Thymus (tissue), 11 donors: ENCODE results near the gene B4GALNT4. TPM values are rescaled to one million over a fixed set of nuclear protein-coding genes. Genes with fewer than 3 reads are reported as not detected.
A peak's percentile ranks its signal among the peaks of the same experiment; 100 is the strongest.
"Not testable (repeated sequence)": the region's sequence is repeated elsewhere in the genome, so short reads cannot be mapped to it uniquely, and the experiment has no call there.

ENCODE experiments used
- DNase-seq, 9 donors: peaks; one replicate each; pipeline ENCODE4 v3.0.0-alpha.2; 2013; ENCODE audit warnings: low spot score in 9 of 9, low read depth in 6 of 9, missing footprints in 1 of 9
- H3K27ac ChIP-seq, 2 donors: one replicate each; pipeline ENCODE4 v1.5.1; 2013; ENCODE audit warnings: control low read depth in 1 of 2, low read depth in 1 of 2, low read length in 1 of 2, mild to moderate bottlenecking in 1 of 2, moderate library complexity in 1 of 2
- H3K27me3 ChIP-seq, 2 donors: one replicate each; pipeline ENCODE4 v1.5.1; 2013; ENCODE audit warnings: low read length in 1 of 2; ENCODE audit not compliant: control insufficient read depth in 2 of 2, insufficient read depth in 1 of 2
- H3K36me3 ChIP-seq, 2 donors: one replicate each; pipeline ENCODE4 v1.5.1; 2013; ENCODE audit warnings: low read length in 1 of 2, mild to moderate bottlenecking in 1 of 2, moderate library complexity in 1 of 2; ENCODE audit not compliant: control insufficient read depth in 2 of 2, insufficient read depth in 2 of 2
- H3K4me1 ChIP-seq, 2 donors: one replicate each; pipeline ENCODE4 v1.5.1; 2013; ENCODE audit warnings: low read length in 2 of 2; ENCODE audit not compliant: control insufficient read depth in 2 of 2, insufficient read depth in 2 of 2
- H3K4me3 ChIP-seq, 2 donors: one replicate each; pipeline ENCODE4 v1.5.1; 2013; ENCODE audit warnings: low read length in 2 of 2, control low read depth in 1 of 2, mild to moderate bottlenecking in 1 of 2
- H3K9me3 ChIP-seq, 2 donors: one replicate each; pipeline ENCODE4 v1.5.1; 2013; ENCODE audit warnings: low read length in 1 of 2, mild to moderate bottlenecking in 1 of 2; ENCODE audit not compliant: control insufficient read depth in 2 of 2, insufficient read depth in 1 of 2
- WGBS: extraction: QIAGEN DNeasy Blood & Tissue Kit; methylation state at CpG from one replicate; pipeline ENCODE4 v1.1.7; 2013; 5-methylcytosine and 5-hydroxymethylcytosine counted together
- polyA plus RNA-seq: library from polyadenylated mRNA; stranded (reverse); fragments of 200-250 nt; gene quantifications from one replicate; pipeline ENCODE4 v1.2.3, GENCODE V29; 2013
- total RNA-seq: library from RNA; stranded (reverse); fragments of 120-200 nt; gene quantifications from one replicate; pipeline ENCODE4 v1.2.4, GENCODE V29; 2013
- donor health status: healthy.

B4GALNT4 gene
- total and polyA plus RNA-seq, 2 donors: 3.5 to 6.1 TPM

GRCh38 chr11:394858-395655 lies 25.8 kb downstream of the B4GALNT4 start:
- H3K4me3 ChIP-seq: no peak overlapping the region
- WGBS: 93% methylated on average over 25 of the region's 25 CpGs

GRCh38 chr11:395866-396265 lies 26.6 kb downstream of the B4GALNT4 start:
- Histone ChIP-seq H3K27me3 (peaks cover 32 to 39% of the 10 kb centered on the region in 2 donors), H3K9me3 (peaks cover 8 to 22% of the 10 kb centered on the region in 2 donors), H3K27ac (no peak overlapping the region), H3K36me3 (peaks cover 0 to 5% of the 10 kb centered on the region in 2 donors), H3K4me3 (no peak overlapping the region), H3K4me1 (peaks cover 0 to 6% of the 10 kb centered on the region in 2 donors)
- no peak for DNase-seq
- WGBS: 92% methylated on average over 11 of the region's 11 CpGs

More at GRCh38 chr11:394858-395655, 25.8 kb downstream of the B4GALNT4 start:
- H3K9me3 ChIP-seq: peaks cover 7 to 18% of the 10 kb centered on the region in 2 donors
- no peak overlapping the region for H3K27ac ChIP-seq
- DNase-seq: no peak
- H3K4me1 ChIP-seq: peaks cover 0 to 6% of the 10 kb centered on the region in 2 donors
- H3K27me3 ChIP-seq: peaks cover 28 to 37% of the 10 kb centered on the region in 2 donors
- H3K36me3 ChIP-seq: peaks cover 0 to 5% of the 10 kb centered on the region in 2 donors

- H3K9me3 ChIP-seq: peaks cover 8 to 22% of the 10 kb centered on the region in 2 donors
- H3K36me3 ChIP-seq: peaks cover 0 to 5% of the 10 kb centered on the region in 2 donors
- peaks cover 32 to 39% of the 10 kb centered on the region in 2 donors for H3K27me3 ChIP-seq
- no peak overlapping the region for H3K27ac ChIP-seq
- H3K4me1 ChIP-seq: peaks cover 0 to 6% of the 10 kb centered on the region in 2 donors
- DNase-seq: no peak
- H3K4me3 ChIP-seq: peak overlapping the region in 1 of 2 donors; percentile 5
- WGBS: 35% methylated on average over 23 of the region's 23 CpGs
Measured at GRCh38 chr11:396511-396947, 27.2 kb downstream of the B4GALNT4 start.

- peaks cover 32 to 39% of the 10 kb centered on the region in 2 donors for H3K27me3 ChIP-seq
- WGBS: 23% methylated on average over 43 of the region's 43 CpGs
Measured at GRCh38 chr11:396948-397548, 27.7 kb downstream of the B4GALNT4 start.

GRCh38 chr11:398826-399225 lies 29.5 kb downstream of the B4GALNT4 start:
- H3K27me3 ChIP-seq: peaks cover 42 to 49% of the 10 kb centered on the region in 2 donors

More at GRCh38 chr11:396948-397548, 27.7 kb downstream of the B4GALNT4 start:
- H3K4me3 ChIP-seq: peak overlapping the region in 1 of 2 donors; percentile 5
- H3K36me3 ChIP-seq: peaks cover 0 to 5% of the 10 kb centered on the region in 2 donors
- peaks cover 0 to 6% of the 10 kb centered on the region in 2 donors for H3K4me1 ChIP-seq
- no peak for DNase-seq
- no peak overlapping the region for H3K27ac ChIP-seq
- H3K9me3 ChIP-seq: peaks cover 8 to 22% of the 10 kb centered on the region in 2 donors

GRCh38 chr11:399731-400211 lies 30.5 kb downstream of the B4GALNT4 start:
- Histone ChIP-seq H3K27me3 (peaks cover 46 to 58% of the 10 kb centered on the region in 2 donors), H3K36me3 (peaks cover 0 to 5% of the 10 kb centered on the region in 2 donors), H3K27ac (no peak overlapping the region), H3K9me3 (peaks cover 8 to 30% of the 10 kb centered on the region in 2 donors), H3K4me1 (peaks cover 0 to 6% of the 10 kb centered on the region in 2 donors), H3K4me3 (no peak overlapping the region)
- 41% methylated on average over 21 of the region's 21 CpGs for WGBS
- DNase-seq: no peak

More at GRCh38 chr11:398826-399225, 29.5 kb downstream of the B4GALNT4 start:
- 93% methylated on average over 20 of the region's 20 CpGs for WGBS
- DNase-seq: no peak
- Histone ChIP-seq H3K4me1 (peaks cover 0 to 6% of the 10 kb centered on the region in 2 donors), H3K9me3 (peaks cover 8 to 30% of the 10 kb centered on the region in 2 donors), H3K4me3 (no peak overlapping the region), H3K36me3 (peaks cover 0 to 5% of the 10 kb centered on the region in 2 donors), H3K27ac (no peak overlapping the region)

- Histone ChIP-seq H3K4me3 (no peak overlapping the region), H3K36me3 (peaks cover 0 to 5% of the 10 kb centered on the region in 2 donors), H3K4me1 (peaks cover 0 to 6% of the 10 kb centered on the region in 2 donors), H3K9me3 (peaks cover 8 to 30% of the 10 kb centered on the region in 2 donors), H3K27ac (no peak overlapping the region), H3K27me3 (peaks cover 46 to 59% of the 10 kb centered on the region in 2 donors)
- 21% methylated on average over 50 of the region's 50 CpGs for WGBS
- no peak for DNase-seq
Measured at GRCh38 chr11:400241-400689, 31.0 kb downstream of the B4GALNT4 start.

- Histone ChIP-seq H3K9me3 (peaks cover 6 to 30% of the 10 kb centered on the region in 2 donors), H3K27me3 (peaks cover 43 to 51% of the 10 kb centered on the region in 2 donors)
- H3K4me1 ChIP-seq, H3K36me3 ChIP-seq, H3K27ac ChIP-seq, H3K4me3 ChIP-seq, DNase-seq: not testable (repeated sequence)
- no CpG with 5 or more reads among the region's 52 CpGs for WGBS
Measured at GRCh38 chr11:401196-401595, 31.9 kb downstream of the B4GALNT4 start.
